ENCODE measurements around the gene TNFRSF1A.

The TNFRSF1A gene

GRCh38 chr12:6323340-6323994, 18.4 kb downstream of the TNFRSF1A start:
- DNase-seq (ENCODE audit: low spot score): peak; percentile 65

- no peak for DNase-seq (ENCODE audit: low spot score)
Observed at GRCh38 chr12:6322969-6323339, 18.9 kb downstream of the TNFRSF1A start.

GRCh38 chr12:6322352-6322751, 19.5 kb downstream of the TNFRSF1A start:
- no peak for DNase-seq (ENCODE audit: low spot score)

- DNase-seq (ENCODE audit: low spot score): no peak
Observed at GRCh38 chr12:6321905-6322304, 20.0 kb downstream of the TNFRSF1A start.

GRCh38 chr12:6319446-6319845, 22.4 kb downstream of the TNFRSF1A start:
- DNase-seq (ENCODE audit: low spot score): no peak

GRCh38 chr12:6318440-6318879, 23.4 kb downstream of the TNFRSF1A start:
- DNase-seq (ENCODE audit: low spot score): no peak

- DNase-seq (ENCODE audit: low spot score): no peak
Observed at GRCh38 chr12:6317693-6318439, 24.0 kb downstream of the TNFRSF1A start.

- no peak for DNase-seq (ENCODE audit: low spot score)
Observed at GRCh38 chr12:6316921-6317692, 24.8 kb downstream of the TNFRSF1A start.

GRCh38 chr12:6315704-6316597, 25.9 kb downstream of the TNFRSF1A start:
- no peak for DNase-seq (ENCODE audit: low spot score)

GRCh38 chr12:6315184-6315583, 26.7 kb downstream of the TNFRSF1A start:
- DNase-seq (ENCODE audit: low spot score): no peak

- no peak for DNase-seq (ENCODE audit: low spot score)
Observed at GRCh38 chr12:6314776-6315175, 27.1 kb downstream of the TNFRSF1A start.

- DNase-seq (ENCODE audit: low spot score): no peak
Observed at GRCh38 chr12:6313326-6313940, 28.4 kb downstream of the TNFRSF1A start.

GRCh38 chr12:6312529-6313325, 29.1 kb downstream of the TNFRSF1A start:
- DNase-seq (ENCODE audit: low spot score): no peak

- no peak for DNase-seq (ENCODE audit: low spot score)
Observed at GRCh38 chr12:6311822-6312528, 29.9 kb downstream of the TNFRSF1A start.

- no peak for DNase-seq (ENCODE audit: low spot score)
Observed at GRCh38 chr12:6310771-6311610, 30.9 kb downstream of the TNFRSF1A start.

GRCh38 chr12:6307529-6307928, 34.3 kb downstream of the TNFRSF1A start:
- DNase-seq (ENCODE audit: low spot score): no peak

GRCh38 chr12:6306599-6307220, 35.2 kb downstream of the TNFRSF1A start:
- DNase-seq (ENCODE audit: low spot score): no peak

- DNase-seq (ENCODE audit: low spot score): no peak
Observed at GRCh38 chr12:6306151-6306550, 35.7 kb downstream of the TNFRSF1A start.

GRCh38 chr12:6303071-6303470, 38.8 kb downstream of the TNFRSF1A start:
- no peak for DNase-seq (ENCODE audit: low spot score)

All from CD4-positive, alpha-beta T cell treated with Interleukin-6 at 100 ng/mL for 8 hours (primary cell).